ENCODE results near the gene LHX3. TPM values are rescaled to one million over a fixed set of nuclear protein-coding genes. Genes with fewer than 3 reads are reported as not detected.
A peak's percentile ranks its signal among the peaks of the same experiment; 100 is the strongest.

Gene LHX3
- total RNA-seq, 2 experiments from 2014 or later = not detected

DNA sequence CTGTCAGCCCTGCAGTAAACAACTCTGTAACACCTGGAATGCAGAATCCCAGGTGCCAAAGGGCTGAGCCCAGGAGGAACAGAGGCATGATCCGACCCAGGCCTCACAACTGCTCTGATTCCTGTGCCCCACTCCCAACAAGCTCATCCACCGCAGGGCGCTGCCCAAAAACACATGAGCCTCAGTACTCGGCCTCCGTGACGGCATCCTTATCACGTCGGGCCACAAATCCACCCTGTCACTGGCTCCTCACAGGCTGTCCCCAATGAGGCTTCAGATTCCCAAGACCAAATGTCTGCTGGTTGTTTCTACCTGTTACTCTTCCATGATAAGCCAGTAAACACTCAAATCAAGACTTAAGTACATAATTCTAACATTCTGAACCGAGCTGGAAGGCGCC lies 25.4 kb upstream of the LHX3 start:
- Mint-ChIP-seq H3K27me3 (ENCODE audit: low read depth) (no peaks in the 10 kb centered on the region), H3K27ac (no peak overlapping the region), H3K36me3 (ENCODE audit: low read depth) (peaks cover 19% of the 10 kb centered on the region), H3K9me3 (no peaks in the 10 kb centered on the region), H3K4me3 (no peak overlapping the region), H3K4me1 (ENCODE audit: low read depth) (peaks cover 39% of the 10 kb centered on the region)
- intact Hi-C loops (cut with micrococcal nuclease) = no loop called here
- CTCF ChIA-PET = no interaction called here
- no peak for DNase-seq

DNA sequence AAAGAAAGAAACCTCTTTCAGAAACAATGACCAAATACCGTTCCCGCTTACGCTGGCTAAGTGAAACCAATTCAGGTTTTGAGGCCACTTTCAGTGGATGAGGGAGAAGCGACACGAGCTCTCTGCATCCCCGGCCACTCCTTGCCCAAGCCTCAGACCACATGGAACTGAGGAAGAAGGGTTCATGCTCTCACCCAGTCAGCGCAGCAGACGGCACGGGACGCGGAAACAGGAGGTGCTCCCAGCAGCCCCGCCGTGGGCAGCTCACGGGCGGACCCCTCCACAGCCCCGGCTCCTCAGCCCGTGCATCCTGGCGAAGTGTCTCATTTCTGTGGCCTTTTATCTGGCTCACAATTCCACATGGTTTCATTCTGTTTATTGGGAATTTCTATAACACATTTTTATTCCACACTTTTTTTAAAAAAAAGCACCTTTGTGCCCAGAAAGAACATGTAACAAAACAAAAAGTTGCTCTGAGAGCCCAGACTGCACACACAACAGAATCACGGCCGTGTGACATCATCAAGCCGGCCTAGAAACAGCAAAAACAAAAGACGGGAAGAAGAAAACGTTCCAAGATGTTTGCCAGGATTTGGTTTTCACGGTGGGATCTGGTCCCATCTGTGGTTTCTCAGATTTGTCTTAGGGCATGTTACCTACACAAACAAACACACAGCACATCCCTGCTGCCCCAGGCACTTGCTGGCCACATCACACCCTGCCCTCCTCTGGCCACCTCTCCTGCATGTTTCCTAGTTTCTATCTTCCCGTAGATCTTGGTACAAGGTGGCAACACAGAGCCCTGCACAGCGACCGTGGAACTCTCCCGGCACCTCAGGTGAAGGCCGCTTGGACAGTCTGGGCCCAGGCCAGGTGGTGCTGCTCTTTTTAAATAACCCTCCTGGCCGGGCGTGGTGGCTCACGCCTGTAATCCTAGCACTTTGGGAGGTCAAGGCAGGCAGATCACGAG lies 24.5 kb upstream of the LHX3 start:
- Mint-ChIP-seq H3K4me1 (ENCODE audit: low read depth) (peaks cover 35% of the 10 kb centered on the region), H3K9me3 (no peaks in the 10 kb centered on the region), H3K4me3 (no peak overlapping the region), H3K36me3 (ENCODE audit: low read depth) (peaks cover 12% of the 10 kb centered on the region), H3K27me3 (ENCODE audit: low read depth) (no peaks in the 10 kb centered on the region), H3K27ac (no peak overlapping the region)
- CTCF ChIA-PET = interaction anchor here (0.7 kb wide), 1 partner anchor 747 kb away, joined by 3 read pairs; no protein-coding TSS in a partner anchor
- DNase-seq = no peak
- intact Hi-C loops (cut with micrococcal nuclease) = loop anchor here (5.0 kb wide), 1 partner anchor 57 kb away; no protein-coding TSS in a partner anchor

DNA sequence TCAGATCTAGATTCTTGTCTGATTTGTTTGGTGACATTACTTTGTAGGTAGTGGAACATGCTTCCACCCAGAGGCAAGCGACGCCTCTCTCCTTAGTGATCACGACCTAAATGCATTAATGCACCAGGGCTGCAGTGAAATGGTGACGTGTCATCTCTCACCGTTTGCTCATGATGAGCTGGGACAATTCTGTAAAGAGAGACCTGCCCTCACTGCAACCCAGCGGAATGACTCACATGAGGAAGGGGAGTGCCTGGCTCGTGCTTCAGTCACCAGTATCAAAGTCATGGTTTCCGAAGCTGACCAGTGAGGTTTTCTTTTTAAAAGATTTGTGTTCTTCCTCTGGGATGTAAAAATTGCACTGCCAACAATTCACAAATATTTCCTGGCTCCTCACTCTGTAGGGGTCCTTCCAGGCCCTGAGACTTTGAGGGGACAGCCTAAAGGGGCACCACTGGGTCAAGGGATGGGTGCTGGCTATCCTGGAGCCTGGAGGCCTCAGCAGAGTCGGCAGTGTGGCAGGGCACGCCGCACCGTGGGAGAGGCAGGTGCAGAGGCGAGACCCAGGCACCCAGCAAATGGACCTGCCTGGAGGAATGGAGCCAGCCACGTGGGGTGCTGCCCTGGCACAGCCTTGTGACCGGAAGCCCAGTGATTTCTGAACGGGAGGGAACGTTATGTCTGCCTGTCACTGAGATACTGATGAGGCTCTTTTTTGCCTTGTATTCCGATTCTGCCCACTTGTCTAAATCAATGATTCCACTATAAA lies 23.4 kb upstream of the LHX3 start:
- peaks cover 28% of the 10 kb centered on the region for H3K4me1 Mint-ChIP-seq (ENCODE audit: low read depth)
- peak overlapping the region; percentile 51 for H3K27ac Mint-ChIP-seq
- H3K4me3 Mint-ChIP-seq = no peak overlapping the region
- CTCF ChIA-PET = interaction anchor here (0.7 to 1.2 kb wide), 4 partner anchors 10 to 748 kb away, joined by 3 to 4 read pairs (median 4); no protein-coding TSS in a partner anchor
- no peaks in the 10 kb centered on the region for H3K27me3 Mint-ChIP-seq (ENCODE audit: low read depth)
- peaks cover 16% of the 10 kb centered on the region for H3K36me3 Mint-ChIP-seq (ENCODE audit: low read depth)
- no peaks in the 10 kb centered on the region for H3K9me3 Mint-ChIP-seq
- peak; percentile 50 for DNase-seq
- intact Hi-C loops (cut with micrococcal nuclease) = loop anchor here (5.0 kb wide), 1 partner anchor 56 kb away; no protein-coding TSS in a partner anchor

DNA sequence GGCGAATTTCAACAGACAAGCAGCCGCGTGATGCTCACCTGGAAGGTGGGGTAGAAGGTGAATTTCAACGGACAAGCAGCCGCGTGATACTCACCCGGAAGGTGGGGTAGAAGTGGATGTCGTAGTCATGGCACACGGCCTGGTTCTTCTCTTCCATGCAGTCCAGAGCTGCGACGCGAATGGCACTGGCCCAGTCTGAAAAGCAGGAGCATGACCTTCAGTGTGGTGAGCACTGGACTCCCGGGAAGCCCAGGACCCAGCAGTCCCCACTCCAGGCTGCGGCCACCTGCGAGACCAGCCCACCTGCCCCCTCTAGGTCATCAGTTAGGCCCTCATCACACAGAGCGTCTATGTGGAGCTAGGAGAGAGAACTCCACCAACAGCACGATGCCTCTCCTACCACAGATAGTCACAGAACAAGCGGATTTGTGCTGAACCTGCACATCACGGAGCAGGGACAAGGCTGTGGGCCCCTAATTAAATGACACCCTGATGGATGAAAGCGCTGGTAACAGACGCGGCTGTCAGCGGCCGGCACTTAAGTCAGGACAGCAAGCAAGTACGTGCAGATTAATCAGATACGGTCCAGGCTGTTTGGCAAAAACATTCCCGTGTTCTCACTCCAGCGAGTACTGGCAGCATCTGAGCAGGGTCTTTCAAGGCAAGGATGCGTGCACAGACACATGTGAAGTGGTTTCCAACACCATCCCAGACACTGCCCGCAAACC lies 21.9 kb upstream of the LHX3 start:
- Mint-ChIP-seq H3K9me3 (no peaks in the 10 kb centered on the region), H3K4me1 (ENCODE audit: low read depth) (peaks cover 15% of the 10 kb centered on the region), H3K4me3 (no peak overlapping the region), H3K36me3 (ENCODE audit: low read depth) (peaks cover 18% of the 10 kb centered on the region), H3K27me3 (ENCODE audit: low read depth) (no peaks in the 10 kb centered on the region), H3K27ac (no peak overlapping the region)
- intact Hi-C loops (cut with micrococcal nuclease) = loop anchor here (2.0 to 5.0 kb wide), 2 partner anchors 18 to 55 kb away; partner anchors contain the start of gene QSOX2
- CTCF ChIA-PET = interaction anchor here (0.6 to 1.0 kb wide), 4 partner anchors 10 to 91 kb away, joined by 3 to 4 read pairs (median 3); no protein-coding TSS in a partner anchor
- DNase-seq = no peak

DNA sequence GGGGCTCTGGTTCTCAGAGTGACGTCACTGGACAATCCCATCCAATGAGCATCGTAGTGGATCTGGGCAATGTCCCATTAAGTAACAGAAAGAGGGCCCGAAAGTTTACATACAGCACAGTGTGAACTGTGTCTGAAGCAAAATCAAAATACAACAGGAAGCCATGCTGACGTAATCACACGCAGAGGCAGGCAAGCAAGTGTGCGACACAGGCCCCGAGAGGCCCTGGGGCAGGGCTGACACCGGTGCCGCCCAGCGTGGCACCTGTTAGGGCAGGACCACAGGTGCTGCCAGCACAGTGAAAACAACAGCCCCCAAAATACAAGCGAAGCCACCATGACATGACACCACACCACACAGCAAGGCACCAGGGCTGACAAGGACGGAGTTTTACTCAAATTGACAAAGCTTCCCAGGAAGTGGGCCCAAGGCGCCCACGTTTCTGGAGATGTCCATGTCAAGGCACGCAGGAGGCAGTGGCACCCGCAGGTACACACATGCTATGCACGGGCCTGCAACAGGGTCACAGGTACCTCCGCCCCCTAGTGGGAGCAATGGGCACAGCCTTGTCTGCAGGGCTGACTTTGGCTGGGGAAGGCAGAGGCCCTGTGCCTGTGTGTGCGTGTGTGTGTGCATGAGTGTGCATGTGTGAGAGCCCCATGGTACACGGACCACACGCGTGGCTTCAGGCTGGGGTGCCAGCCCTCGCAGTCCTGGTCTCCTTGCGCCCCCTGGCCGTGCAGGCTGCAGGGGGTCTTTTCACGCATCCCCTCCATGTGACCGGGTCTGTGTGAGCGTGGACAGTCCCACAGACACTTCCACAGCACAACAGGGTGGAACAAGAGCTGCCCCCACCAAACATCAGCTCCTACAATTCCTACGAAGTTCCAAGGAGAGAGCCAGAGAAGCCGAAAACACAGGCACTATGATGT lies 21.1 kb upstream of the LHX3 start:
- CTCF ChIA-PET = interaction anchor here (0.7 to 1.0 kb wide), 2 partner anchors 9 to 91 kb away, joined by 3 read pairs; no protein-coding TSS in a partner anchor

DNA sequence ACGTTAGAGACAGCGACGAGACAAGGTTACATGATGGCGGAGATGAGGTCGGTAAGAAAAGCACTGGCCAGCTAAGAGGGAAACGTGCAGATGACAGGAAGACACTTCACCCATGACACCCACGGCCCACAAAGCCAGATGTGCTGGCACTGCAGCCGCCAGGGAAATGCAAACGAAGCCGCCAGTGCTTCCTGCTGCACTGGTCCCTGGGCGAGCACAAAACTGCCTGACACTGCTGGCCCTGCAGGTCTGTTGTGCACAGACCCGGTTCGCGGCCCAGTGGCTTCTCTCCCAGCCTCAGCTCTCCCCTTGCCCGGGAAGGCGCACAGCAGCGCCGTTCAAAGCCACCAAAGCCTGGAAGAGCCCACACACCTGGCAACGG lies 20.4 kb upstream of the LHX3 start:
- DNase-seq = no peak
- H3K4me3 Mint-ChIP-seq = no peak overlapping the region
- CTCF ChIA-PET = no interaction called here
- intact Hi-C loops (cut with micrococcal nuclease) = loop anchor here (5.0 kb wide), 1 partner anchor 53 kb away; no protein-coding TSS in a partner anchor
- H3K4me1 Mint-ChIP-seq (ENCODE audit: low read depth) = peaks cover 10% of the 10 kb centered on the region
- H3K27me3 Mint-ChIP-seq (ENCODE audit: low read depth) = no peaks in the 10 kb centered on the region
- peaks cover 21% of the 10 kb centered on the region for H3K36me3 Mint-ChIP-seq (ENCODE audit: low read depth)
- no peaks in the 10 kb centered on the region for H3K9me3 Mint-ChIP-seq
- H3K27ac Mint-ChIP-seq = no peak overlapping the region

More for the DNA sequence above, 21.1 kb upstream of the LHX3 start:
- DNase-seq = peak; percentile 76
- intact Hi-C loops (cut with micrococcal nuclease) = loop anchor here (2.0 to 5.0 kb wide), 2 partner anchors 19 to 54 kb away; partner anchors contain the start of gene QSOX2
- H3K36me3 Mint-ChIP-seq (ENCODE audit: low read depth) = peaks cover 19% of the 10 kb centered on the region
- no peak overlapping the region for H3K27ac Mint-ChIP-seq
- no peak overlapping the region for H3K4me3 Mint-ChIP-seq
- no peaks in the 10 kb centered on the region for H3K27me3 Mint-ChIP-seq (ENCODE audit: low read depth)
- H3K4me1 Mint-ChIP-seq (ENCODE audit: low read depth) = peaks cover 10% of the 10 kb centered on the region
- H3K9me3 Mint-ChIP-seq = no peaks in the 10 kb centered on the region

DNA sequence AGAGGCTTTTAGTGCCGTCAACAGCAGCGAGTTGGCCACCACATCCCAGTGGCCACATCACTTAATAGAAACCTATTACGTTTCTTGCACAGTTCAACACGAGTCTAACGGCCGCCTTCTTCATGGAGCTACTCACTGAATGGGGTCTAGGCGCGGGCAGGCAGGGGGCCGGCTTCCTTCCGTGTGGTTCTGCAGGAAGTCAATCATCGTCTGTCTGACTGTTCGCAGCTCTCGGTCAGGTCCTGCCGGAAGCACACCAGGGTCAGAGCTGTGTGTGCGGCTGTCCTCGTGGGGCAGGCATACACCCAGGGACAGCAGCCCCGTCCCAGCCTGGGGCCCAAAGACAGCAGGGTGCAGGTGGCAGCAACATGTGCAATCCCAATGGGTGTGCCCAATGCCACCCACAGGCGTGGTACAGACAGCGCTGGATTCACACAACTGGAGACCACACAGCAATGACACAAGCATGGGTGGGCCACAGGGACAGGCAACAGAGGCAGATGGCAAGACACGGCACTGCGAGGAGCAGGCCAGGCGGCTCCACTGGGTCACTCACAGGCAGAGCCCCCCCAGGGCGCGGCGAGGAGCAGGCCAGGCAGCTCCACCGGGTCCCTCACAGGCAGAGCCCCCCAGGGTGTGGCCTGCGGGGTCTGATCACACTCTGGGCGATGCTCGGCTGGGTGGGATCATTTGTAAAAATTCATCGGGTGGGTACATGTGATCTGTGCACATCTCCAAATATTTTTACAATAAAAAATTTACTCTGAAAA lies 19.1 kb upstream of the LHX3 start:
- H3K36me3 Mint-ChIP-seq (ENCODE audit: low read depth) = peaks cover 25% of the 10 kb centered on the region
- CTCF ChIA-PET = no interaction called here
- no peaks in the 10 kb centered on the region for H3K27me3 Mint-ChIP-seq (ENCODE audit: low read depth)
- H3K27ac Mint-ChIP-seq = no peak overlapping the region
- H3K4me1 Mint-ChIP-seq (ENCODE audit: low read depth) = peaks cover 10% of the 10 kb centered on the region
- no peaks in the 10 kb centered on the region for H3K9me3 Mint-ChIP-seq
- DNase-seq = no peak
- no peak overlapping the region for H3K4me3 Mint-ChIP-seq
- intact Hi-C loops (cut with micrococcal nuclease) = no loop called here

DNA sequence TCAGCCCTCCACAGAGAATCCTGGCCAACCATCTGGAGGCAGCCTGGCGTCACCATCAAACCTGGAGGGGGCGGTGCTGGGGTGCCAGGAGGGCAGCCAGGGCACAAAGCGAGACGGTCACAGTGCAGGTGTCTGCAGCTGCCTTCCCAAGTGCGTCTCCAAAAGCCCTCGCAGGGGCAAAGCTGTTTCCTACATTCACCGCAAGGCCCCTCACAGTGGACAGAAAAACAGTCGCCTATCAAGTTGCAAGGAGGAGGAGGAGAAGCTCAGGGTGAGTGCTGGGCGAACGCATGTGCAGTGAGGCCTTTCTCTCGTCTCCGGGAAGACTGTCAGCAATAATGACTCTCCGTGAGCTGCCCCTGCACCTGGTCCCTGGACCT lies 18.0 kb upstream of the LHX3 start:
- intact Hi-C loops (cut with micrococcal nuclease) = no loop called here
- Mint-ChIP-seq H3K4me1 (ENCODE audit: low read depth) (peaks cover under 1% of the 10 kb centered on the region), H3K9me3 (no peaks in the 10 kb centered on the region), H3K27me3 (ENCODE audit: low read depth) (no peaks in the 10 kb centered on the region), H3K27ac (no peak overlapping the region), H3K4me3 (no peak overlapping the region), H3K36me3 (ENCODE audit: low read depth) (peaks cover 24% of the 10 kb centered on the region)
- DNase-seq = no peak
- CTCF ChIA-PET = interaction anchor here (0.7 to 1.0 kb wide), 2 partner anchors 78 to 79 kb away, joined by 3 to 4 read pairs; no protein-coding TSS in a partner anchor

DNA sequence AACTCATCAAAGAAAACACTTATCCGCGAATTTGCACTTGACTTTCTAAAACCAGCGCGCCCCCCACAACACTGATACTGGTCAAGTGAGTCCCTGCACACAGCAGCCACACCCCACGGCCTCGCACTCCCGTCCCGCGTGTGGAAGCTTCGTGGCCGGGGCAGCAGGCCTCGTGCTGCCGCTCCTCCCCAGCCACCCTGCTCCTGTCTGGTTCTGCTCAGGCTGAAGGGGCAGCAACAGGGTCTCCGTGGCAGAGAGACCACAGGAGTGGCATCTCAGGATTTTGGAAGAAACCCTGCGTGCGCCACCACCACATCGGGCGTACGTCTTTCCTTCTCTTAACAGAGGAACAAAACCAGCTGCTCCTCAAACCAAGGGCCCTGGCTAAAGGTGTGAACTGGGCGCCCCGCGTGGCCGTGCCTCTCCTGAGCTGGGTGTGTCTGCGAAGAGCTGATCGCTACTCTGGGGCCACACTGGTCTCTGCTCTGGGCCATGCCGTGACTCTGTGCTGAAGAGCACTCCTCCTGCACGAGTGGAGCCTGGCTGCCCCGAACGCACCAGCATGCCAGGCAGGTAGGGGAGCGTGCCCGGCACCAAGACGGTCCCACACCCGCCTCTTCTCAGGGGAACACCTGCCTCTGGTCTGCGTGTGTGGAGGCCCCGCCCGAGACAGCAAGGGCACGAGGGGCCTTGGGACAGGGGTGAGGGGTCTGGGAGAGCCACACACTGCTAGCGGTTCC lies 17.4 kb upstream of the LHX3 start:
- no peaks in the 10 kb centered on the region for H3K9me3 Mint-ChIP-seq
- H3K36me3 Mint-ChIP-seq (ENCODE audit: low read depth) = peaks cover 24% of the 10 kb centered on the region
- H3K27me3 Mint-ChIP-seq (ENCODE audit: low read depth) = no peaks in the 10 kb centered on the region
- H3K4me1 Mint-ChIP-seq (ENCODE audit: low read depth) = no peaks in the 10 kb centered on the region
- DNase-seq = no peak
- H3K4me3 Mint-ChIP-seq = no peak overlapping the region
- CTCF ChIA-PET = interaction anchor here (0.7 to 1.0 kb wide), 2 partner anchors 78 to 79 kb away, joined by 3 to 4 read pairs; no protein-coding TSS in a partner anchor
- H3K27ac Mint-ChIP-seq = no peak overlapping the region
- intact Hi-C loops (cut with micrococcal nuclease) = no loop called here

Measured in activated naive CD4-positive, alpha-beta T cell treated with anti-CD3 and anti-CD28 coated beads for 36 hours (primary cell).